CD4-positive, alpha-beta T cell treated with Interleukin-4 for 1 hour (primary cell): ENCODE data around the gene GABBR1.
"Not testable (repeated sequence)": the region's sequence is repeated elsewhere in the genome, so short reads cannot be mapped to it uniquely, and the experiment has no call there.

ENCODE experiments used
- DNase-seq, 2 donors: peaks; one replicate each; pipeline ENCODE4 v3.0.0-alpha.2; 2020 to 2022

The GABBR1 gene

GRCh38 chr6:29632789-29633533 is at the start of gene GABBR1:
Gene GABBR1, minus strand, starts transcription at chr6:29633183. Its CDS starts 798 bp downstream, at chr6:29632385.
- peak; percentile 69 to 73 for DNase-seq

- DNase-seq = no peak
These were observed 48.8 kb upstream of the GABBR1 start for GRCh38 chr6:29681811-29682210.

- no peak for DNase-seq
These were observed 47.9 kb upstream of the GABBR1 start, which contains the start of gene ZFP57 for GRCh38 chr6:29680904-29681303. Gene ZFP57, minus strand, starts transcription at chr6:29681152. Its CDS starts 4,149 bp downstream, at chr6:29677003.

GRCh38 chr6:29680416-29680815 is 47.4 kb upstream of the GABBR1 start:
- DNase-seq = no peak

- no peak for DNase-seq
These were observed 47.0 kb upstream of the GABBR1 start for GRCh38 chr6:29679962-29680361.

- DNase-seq = no peak
These were observed 45.1 kb upstream of the GABBR1 start for GRCh38 chr6:29678114-29678513.

- no peak for DNase-seq
These were observed 44.1 kb upstream of the GABBR1 start for GRCh38 chr6:29676981-29677601.

GRCh38 chr6:29675561-29675960 is 42.6 kb upstream of the GABBR1 start:
- DNase-seq = no peak

- DNase-seq = no peak
These were observed 41.0 kb upstream of the GABBR1 start for GRCh38 chr6:29674008-29674407.

- no peak for DNase-seq
These were observed 40.2 kb upstream of the GABBR1 start for GRCh38 chr6:29673161-29673560.

- DNase-seq = not testable (repeated sequence)
These were observed 39.1 kb upstream of the GABBR1 start for GRCh38 chr6:29672116-29672515.

GRCh38 chr6:29671026-29671425 is 38.0 kb upstream of the GABBR1 start:
- no peak for DNase-seq

GRCh38 chr6:29667158-29667557 is 34.2 kb upstream of the GABBR1 start:
- DNase-seq = no peak

GRCh38 chr6:29666826-29667130 is 33.8 kb upstream of the GABBR1 start:
- DNase-seq = no peak

- DNase-seq = no peak
These were observed 33.2 kb upstream of the GABBR1 start for GRCh38 chr6:29665942-29666825.

GRCh38 chr6:29663300-29664042 is 30.5 kb upstream of the GABBR1 start:
- DNase-seq = no peak

GRCh38 chr6:29661502-29662141 is 28.6 kb upstream of the GABBR1 start:
- not testable (repeated sequence) for DNase-seq

GRCh38 chr6:29661071-29661470 is 28.1 kb upstream of the GABBR1 start:
- DNase-seq = no peak

- DNase-seq = no peak
These were observed 23.8 kb upstream of the GABBR1 start, which contains the start of gene MOG for GRCh38 chr6:29656798-29657197. Gene MOG, plus strand, starts transcription at chr6:29657092. Its CDS starts 118 bp downstream, at chr6:29657210.

- DNase-seq = no peak
These were observed 23.2 kb upstream of the GABBR1 start for GRCh38 chr6:29656157-29656556.

GRCh38 chr6:29655658-29656057 is 22.7 kb upstream of the GABBR1 start:
- no peak for DNase-seq

- DNase-seq = peak; percentile 48 to 77
These were observed 20.6 kb upstream of the GABBR1 start for GRCh38 chr6:29653452-29654038.
